ENCODE data around the gene APBA2.
A peak's percentile ranks its signal among the peaks of the same experiment; 100 is the strongest.

APBA2 gene

GRCh38 chr15:29111705-29112281 lies 226.0 kb downstream of the APBA2 start:
- DNase-seq: no peak

- no peak for DNase-seq
These were observed 227.8 kb downstream of the APBA2 start for GRCh38 chr15:29113336-29114220.

- peak; percentile 30 for DNase-seq
These were observed 228.7 kb downstream of the APBA2 start for GRCh38 chr15:29114221-29115092.

- no peak for DNase-seq
These were observed 229.6 kb downstream of the APBA2 start for GRCh38 chr15:29115093-29115991.

GRCh38 chr15:29116970-29117700 lies 231.4 kb downstream of the APBA2 start:
- DNase-seq: no peak

- DNase-seq: no peak
These were observed 232.0 kb downstream of the APBA2 start for GRCh38 chr15:29117778-29118177.

- DNase-seq: no peak
These were observed 234.1 kb downstream of the APBA2 start for GRCh38 chr15:29119847-29120246.

GRCh38 chr15:29120593-29121368 lies 235.0 kb downstream of the APBA2 start:
- no peak for DNase-seq

GRCh38 chr15:29121369-29121656 lies 235.5 kb downstream of the APBA2 start:
- no peak for DNase-seq

GRCh38 chr15:29121907-29122306 lies 236.1 kb downstream of the APBA2 start:
- no peak for DNase-seq

- no peak for DNase-seq
These were observed 236.7 kb downstream of the APBA2 start for GRCh38 chr15:29122506-29122905.

- no peak for DNase-seq
These were observed 237.4 kb downstream of the APBA2 start for GRCh38 chr15:29123171-29123570.

- no peak for DNase-seq
These were observed 238.2 kb downstream of the APBA2 start for GRCh38 chr15:29123991-29124390.

- DNase-seq: no peak
These were observed 239.0 kb downstream of the APBA2 start for GRCh38 chr15:29124581-29125381.

- no peak for DNase-seq
These were observed 239.8 kb downstream of the APBA2 start for GRCh38 chr15:29125382-29126207.

GRCh38 chr15:29126208-29126536 lies 240.4 kb downstream of the APBA2 start:
- no peak for DNase-seq

GRCh38 chr15:29126821-29127461 lies 241.2 kb downstream of the APBA2 start:
- DNase-seq: no peak

- DNase-seq: no peak
These were observed 242.0 kb downstream of the APBA2 start for GRCh38 chr15:29127506-29128430.
